GM12892 (cell line): Measurements from ENCODE around the gene SLAMF1.
A peak's percentile ranks its signal among the peaks of the same experiment; 100 is the strongest.

Source experiments
- DNase-seq: peaks from one replicate; pipeline ENCODE4 v3.0.0; 2011; ENCODE audit not compliant: insufficient read length
- FAIRE-seq: peaks from 2 replicates; lab custom pipeline; 2011; peaks lifted over from hg19 to GRCh38; lab: Jason Lieb, UNC
- POLR2A ChIP-seq: IDR thresholded peaks from 2 replicates; pipeline ENCODE4 v1.6.1; 2011; ENCODE audit warnings: low read depth, low read length, control low read depth
- POLR2AphosphoS5 ChIP-seq: IDR thresholded peaks from 2 replicates; pipeline ENCODE4 v1.6.1; 2011; ENCODE audit warnings: low read depth, low read length, control low read depth
- TAF1 ChIP-seq: IDR thresholded peaks from 2 replicates; pipeline ENCODE4 v1.6.1; 2011; ENCODE audit warnings: low read depth, mild to moderate bottlenecking, control low read depth, low read length, borderline replicate concordance

Gene SLAMF1

GRCh38 chr1:160645386-160646130 lies 1.3 kb downstream of the SLAMF1 start:
- TF ChIP-seq POLR2AphosphoS5: peak; percentile 59; the same call in 1 of the 2 replicates
- peak; percentile 33 for TF ChIP-seq POLR2A
- no peak for TF ChIP-seq TAF1
- FAIRE-seq: no peak

GRCh38 chr1:160644399-160644798 lies 2.4 kb downstream of the SLAMF1 start:
- TF ChIP-seq POLR2AphosphoS5 (no peak; the same call in 1 of the 2 replicates), POLR2A (peak; percentile 57)
- DNase-seq (no peak), FAIRE-seq (peak; percentile 53)

More at GRCh38 chr1:160645386-160646130, 1.3 kb downstream of the SLAMF1 start:
- DNase-seq: no peak

GRCh38 chr1:160643138-160643537 lies 3.7 kb downstream of the SLAMF1 start:
- peak; percentile 62; the same call in 1 of the 2 replicates for TF ChIP-seq POLR2AphosphoS5
- TF ChIP-seq TAF1: no peak
- peak; percentile 47; the same call in 1 of the 2 replicates for TF ChIP-seq POLR2A
- DNase-seq: no peak
- FAIRE-seq: peak; percentile 85

- peak; percentile 86 for FAIRE-seq
- TF ChIP-seq TAF1 (no peak), POLR2AphosphoS5 (peak; percentile 18; the same call in 1 of the 2 replicates), POLR2A (peak; percentile 21; the same call in 1 of the 2 replicates)
- DNase-seq: no peak
These were observed 4.6 kb downstream of the SLAMF1 start for GRCh38 chr1:160642281-160642644.

- TF ChIP-seq TAF1: no peak
- peak; percentile 74 for TF ChIP-seq POLR2A
- TF ChIP-seq POLR2AphosphoS5: peak; percentile 82
- DNase-seq (no peak), FAIRE-seq (peak; percentile 94)
These were observed 5.2 kb downstream of the SLAMF1 start for GRCh38 chr1:160641323-160642280.

- peak; percentile 56; the same call in 1 of the 2 replicates for TF ChIP-seq POLR2A
- no peak for TF ChIP-seq TAF1
- TF ChIP-seq POLR2AphosphoS5: peak; percentile 30; the same call in 1 of the 2 replicates
- FAIRE-seq (peak; percentile 82), DNase-seq (no peak)
These were observed 6.3 kb downstream of the SLAMF1 start for GRCh38 chr1:160640359-160641123.

GRCh38 chr1:160639652-160640051 lies 7.2 kb downstream of the SLAMF1 start:
- TF ChIP-seq TAF1: no peak
- no peak for TF ChIP-seq POLR2AphosphoS5
- TF ChIP-seq POLR2A: peak; percentile 17; the same call in 1 of the 2 replicates
- FAIRE-seq (peak; percentile 86), DNase-seq (no peak)

GRCh38 chr1:160638926-160639325 lies 7.9 kb downstream of the SLAMF1 start:
- peak; percentile 84 for FAIRE-seq
- no peak for TF ChIP-seq TAF1
- TF ChIP-seq POLR2AphosphoS5: 0 out of 2 replicates have a peak, but pooled peaks have one; percentile 52
- peak; percentile 45; the same call in 1 of the 2 replicates for TF ChIP-seq POLR2A
- no peak for DNase-seq

GRCh38 chr1:160638540-160638857 lies 8.3 kb downstream of the SLAMF1 start:
- no peak for DNase-seq
- no peak for FAIRE-seq
- TF ChIP-seq POLR2AphosphoS5: 0 out of 2 replicates have a peak, but pooled peaks have one; percentile 14
- TF ChIP-seq POLR2A: peak; percentile 36; the same call in 1 of the 2 replicates
- no peak for TF ChIP-seq TAF1

- peak; percentile 85 for FAIRE-seq
- 0 out of 2 replicates have a peak, but pooled peaks have one; percentile 1 for TF ChIP-seq POLR2AphosphoS5
- no peak for TF ChIP-seq TAF1
- TF ChIP-seq POLR2A: no peak; the same call in 1 of the 2 replicates
- DNase-seq: no peak
These were observed 8.9 kb downstream of the SLAMF1 start for GRCh38 chr1:160637821-160638539.
